ENCODE results near the gene RNF10. TPM values are rescaled to one million over a fixed set of nuclear protein-coding genes. Genes with fewer than 3 reads are reported as not detected.
"Not testable (repeated sequence)": the region's sequence is repeated elsewhere in the genome, so short reads cannot be mapped to it uniquely, and the experiment has no call there.

Gene RNF10
- total RNA-seq, 2 experiments from 2014 or later = 165 to 168 TPM

GRCh38 chr12:120596901-120597300 is 62.7 kb downstream of the RNF10 start:
- ChIA-PET CTCF (no interaction called here), POLR2A (no interaction called here)

DNA sequence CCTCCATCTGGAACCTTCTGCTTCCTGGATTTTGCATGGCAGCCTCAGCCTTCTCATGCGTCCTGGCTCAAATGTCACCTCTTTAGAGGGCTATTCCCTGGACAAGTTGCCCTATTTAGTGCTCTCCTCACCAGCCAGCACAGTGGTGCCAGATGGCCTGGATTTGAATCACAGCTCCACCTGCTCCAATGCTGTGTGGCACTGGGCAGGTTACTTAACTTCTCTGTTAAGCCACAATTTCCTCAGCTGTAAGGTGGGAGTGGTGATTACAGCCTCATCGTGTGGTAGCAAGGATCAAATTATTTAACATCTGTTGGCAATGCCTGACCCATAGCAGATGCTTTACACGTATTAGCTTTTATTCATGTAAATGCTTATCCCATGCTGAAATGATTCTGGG is 63.7 kb downstream of the RNF10 start:
- ChIA-PET CTCF (no interaction called here), POLR2A (no interaction called here)

DNA sequence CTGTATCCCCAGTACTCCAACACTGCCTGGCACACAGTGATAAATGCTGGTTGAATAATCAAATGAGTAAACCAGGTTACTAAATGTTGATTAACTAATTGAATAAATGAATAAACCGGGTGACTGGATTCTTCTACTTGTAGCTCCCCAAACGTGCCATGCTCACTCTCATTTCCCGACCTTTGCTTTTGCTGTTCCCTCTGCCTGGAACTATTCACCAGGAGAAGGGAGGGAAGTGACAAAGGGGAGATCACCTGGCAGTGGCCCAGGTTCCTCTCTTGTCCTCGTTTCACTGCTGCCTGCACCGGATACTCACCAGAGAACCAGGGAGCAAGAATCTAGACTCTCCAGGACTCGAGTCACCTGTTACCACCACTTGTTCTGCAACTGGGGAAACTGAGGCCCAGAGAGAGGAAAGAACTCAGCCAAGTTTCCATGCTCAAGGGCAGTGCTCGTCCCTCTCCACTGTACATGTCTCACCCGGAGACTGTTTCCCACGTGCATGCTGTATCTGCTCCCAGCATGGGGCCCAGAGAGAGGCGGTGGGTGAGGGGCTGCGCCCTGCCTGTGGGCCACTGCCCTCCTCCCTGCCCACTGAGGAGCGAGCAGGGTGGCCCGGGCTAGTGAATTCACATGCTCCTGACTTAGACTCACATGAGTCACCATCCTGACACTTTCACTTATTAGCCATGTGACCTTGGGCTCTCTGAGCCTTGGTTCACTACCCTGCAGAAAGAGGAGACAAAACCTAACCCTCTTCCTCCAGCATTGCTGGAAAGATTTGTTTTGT is 64.7 kb downstream of the RNF10 start:
- ChIA-PET CTCF (interaction anchor here (0.7 kb wide), 1 partner anchor 546 kb away, joined by 4 read pairs; no protein-coding TSS in a partner anchor), POLR2A (no interaction called here)

DNA sequence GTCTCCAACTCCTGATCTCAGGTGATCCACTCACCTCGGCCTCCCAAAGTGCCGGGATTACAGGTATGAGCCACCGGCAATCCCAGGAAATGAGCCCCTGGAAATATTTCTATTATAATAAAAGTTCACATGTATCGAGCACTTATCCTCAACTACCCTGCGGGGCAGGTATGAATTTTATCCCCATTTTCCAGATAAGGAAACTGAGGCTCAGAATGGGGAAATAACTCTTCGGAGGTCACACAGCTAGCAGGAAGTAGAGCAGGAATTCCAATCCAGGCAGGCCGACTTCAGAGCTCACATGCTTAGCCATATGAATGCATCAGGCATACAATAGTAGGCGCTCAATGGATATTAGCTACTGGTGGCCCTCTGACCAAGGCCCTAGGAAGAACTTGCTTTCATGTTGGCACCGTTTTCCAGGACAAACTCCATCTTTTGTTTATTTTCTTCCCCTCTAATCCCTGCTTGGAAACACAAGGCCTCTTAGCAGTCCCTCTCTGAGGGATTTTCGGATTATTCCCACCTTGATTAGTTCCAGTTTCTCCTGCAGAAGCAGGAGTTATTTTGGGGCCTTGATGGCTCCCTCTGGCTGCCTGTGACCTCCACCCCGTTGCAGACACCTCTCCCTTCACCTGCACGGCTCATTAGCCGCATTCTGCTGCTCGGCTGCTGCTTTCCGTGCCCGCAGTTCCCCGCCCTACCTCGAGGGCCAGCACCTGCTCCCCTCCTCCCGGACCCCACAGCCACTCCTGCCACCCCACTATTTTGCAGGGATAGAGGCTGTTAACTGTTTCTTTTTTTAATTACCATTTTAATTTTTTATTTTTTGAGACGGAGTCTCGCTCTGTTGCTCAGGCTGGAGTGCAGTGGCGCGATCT is 65.8 kb downstream of the RNF10 start:
- POLR2A ChIA-PET = no interaction called here
- CTCF ChIA-PET = no interaction called here

DNA sequence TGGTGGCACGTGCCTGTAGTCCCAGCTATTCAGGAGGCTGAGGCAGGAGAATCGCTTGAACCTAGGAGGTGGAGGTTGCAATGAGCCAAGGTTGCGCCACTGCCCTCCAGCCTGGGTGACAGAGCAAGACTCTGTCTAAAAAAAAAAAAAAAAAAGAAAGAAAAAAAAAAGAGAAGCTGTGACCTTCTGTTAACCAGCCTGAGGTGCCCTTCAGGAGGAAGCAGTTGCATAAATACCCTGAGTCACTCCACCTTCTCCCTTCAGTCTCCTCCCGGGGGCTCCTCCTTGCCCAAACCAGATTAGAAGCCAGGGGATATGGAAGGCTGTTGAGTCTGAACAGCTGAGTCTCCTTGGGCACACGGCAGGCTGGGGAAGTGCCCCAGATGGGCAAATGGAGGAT is 68.3 kb downstream of the RNF10 start:
- POLR2A ChIA-PET = interaction anchor here (0.7 kb wide), 1 partner anchor 517 kb away, joined by 3 read pairs; no protein-coding TSS in a partner anchor

GRCh38 chr12:120610560-120610959 is 76.4 kb downstream of the RNF10 start:
- CTCF ChIA-PET = no interaction called here
- POLR2A ChIA-PET = no interaction called here

More for the DNA sequence above, 68.3 kb downstream of the RNF10 start:
- CTCF ChIA-PET = not testable (repeated sequence)

- CTCF ChIA-PET = not testable (repeated sequence)
These were observed 77.4 kb downstream of the RNF10 start for GRCh38 chr12:120611534-120611933.

GRCh38 chr12:120614848-120615247 is 80.7 kb downstream of the RNF10 start:
- POLR2A ChIA-PET = no interaction called here

More at GRCh38 chr12:120611534-120611933, 77.4 kb downstream of the RNF10 start:
- POLR2A ChIA-PET = not testable (repeated sequence)

DNA sequence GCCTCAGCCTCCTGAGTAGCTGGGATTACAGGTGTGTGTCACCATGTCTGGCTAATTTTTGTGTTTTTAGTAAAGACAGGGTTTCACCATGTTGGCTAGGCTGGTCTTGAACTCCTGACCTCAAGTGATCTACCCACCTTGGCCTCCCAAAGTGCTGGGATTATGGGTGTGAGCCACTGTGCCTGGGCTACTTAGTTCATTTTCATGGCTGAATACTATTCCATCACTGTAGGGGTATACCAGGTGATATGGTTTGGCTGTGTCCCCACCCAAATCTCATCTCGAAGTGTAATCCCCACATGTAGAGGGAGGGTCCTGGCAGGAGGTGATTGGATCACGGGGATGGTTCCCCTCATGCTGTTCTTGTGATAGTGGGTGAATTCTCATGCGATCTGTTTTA is 83.0 kb downstream of the RNF10 start:
- POLR2A ChIA-PET, CTCF ChIA-PET: not testable (repeated sequence)

More at GRCh38 chr12:120614848-120615247, 80.7 kb downstream of the RNF10 start:
- CTCF ChIA-PET = interaction anchor here (0.6 kb wide), 1 partner anchor 79 kb away, joined by 3 read pairs; no protein-coding TSS in a partner anchor

DNA sequence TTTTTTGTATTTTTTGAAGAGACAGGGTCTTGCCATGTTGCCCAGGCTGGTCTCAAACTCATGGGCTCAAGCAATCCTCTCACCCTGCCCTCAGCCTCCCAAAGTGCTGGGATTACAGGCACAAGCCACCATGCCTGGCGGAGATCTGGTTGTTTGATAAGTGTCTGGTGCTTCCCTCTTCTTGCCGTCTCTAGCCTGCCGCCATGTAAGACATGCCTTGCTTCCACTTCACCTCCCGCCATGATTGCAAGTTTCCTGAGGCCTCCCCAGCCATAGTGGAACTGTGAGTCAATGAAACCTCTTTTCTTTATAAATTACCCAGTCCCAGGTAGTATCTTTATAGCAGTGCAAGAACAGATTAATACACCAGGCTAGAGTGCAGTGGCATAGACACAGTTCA is 83.6 kb downstream of the RNF10 start:
- POLR2A ChIA-PET, CTCF ChIA-PET: not testable (repeated sequence)

DNA sequence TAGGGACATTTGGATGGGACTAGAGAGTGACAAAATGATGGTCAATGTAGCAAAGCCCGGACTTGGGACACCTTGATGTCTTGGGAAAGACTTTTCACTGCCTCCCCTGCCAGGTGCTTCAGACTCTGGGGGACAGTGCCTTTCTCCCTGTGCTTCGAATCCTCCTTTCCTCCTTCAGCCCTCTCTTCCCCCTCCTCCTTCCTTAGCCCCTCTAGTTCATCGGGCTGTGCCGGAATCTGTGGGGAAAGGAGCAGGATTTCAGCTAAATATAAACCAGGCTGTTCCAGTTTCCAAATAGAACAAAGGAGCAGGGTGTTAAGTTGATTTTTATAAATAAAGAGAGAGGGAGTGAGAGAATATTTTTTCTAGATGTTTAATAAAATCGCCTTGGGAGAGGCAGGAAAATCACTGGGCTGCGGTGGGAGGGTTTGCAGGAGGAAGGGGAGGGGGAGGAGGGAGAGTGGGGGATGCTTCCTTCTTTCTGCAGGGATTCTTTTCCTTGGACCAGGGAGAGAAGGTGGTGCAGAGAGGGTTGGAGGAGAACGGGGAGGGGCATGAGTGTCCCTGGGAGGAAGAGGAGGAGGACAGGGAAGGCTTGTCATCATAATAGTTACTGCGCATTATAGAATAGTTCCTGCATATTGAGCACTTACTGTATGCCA is 84.9 kb downstream of the RNF10 start:
- ChIA-PET CTCF (interaction anchor here (0.6 to 0.9 kb wide), 2 partner anchors 31 to 151 kb away, joined by 3 to 7 read pairs; no protein-coding TSS in a partner anchor), POLR2A (no interaction called here)

DNA sequence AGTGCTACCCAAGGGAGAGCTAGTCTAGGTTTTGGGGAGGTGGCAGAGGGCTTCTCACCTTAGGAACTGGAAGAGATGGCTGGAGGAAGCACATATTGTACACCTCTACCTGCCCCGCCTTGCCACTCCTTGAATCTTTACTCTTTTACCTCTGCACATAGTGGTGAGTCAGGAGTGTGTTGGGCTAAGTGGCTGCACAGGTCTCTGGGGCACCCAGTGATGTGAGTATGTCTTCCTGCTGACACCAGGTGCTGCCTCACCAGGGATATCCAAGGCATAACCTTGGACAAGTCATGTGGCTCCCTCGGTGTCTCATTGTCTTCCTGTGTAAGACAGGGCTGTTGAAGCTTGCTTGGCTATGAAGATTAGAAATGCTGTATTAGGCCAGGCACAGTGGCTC is 86.5 kb downstream of the RNF10 start:
- CTCF ChIA-PET = interaction anchor here (1.0 kb wide), 1 partner anchor 29 kb away, joined by 3 read pairs; no protein-coding TSS in a partner anchor

GRCh38 chr12:120625557-120626419 is 91.6 kb downstream of the RNF10 start:
- ChIA-PET CTCF (interaction anchor here (0.6 to 1.2 kb wide), 4 partner anchors 16 to 198 kb away, joined by 3 to 5 read pairs (median 4); no protein-coding TSS in a partner anchor), POLR2A (interaction anchor here (0.6 kb wide), 1 partner anchor 686 kb away, joined by 3 read pairs; no protein-coding TSS in a partner anchor)

More for the DNA sequence above, 86.5 kb downstream of the RNF10 start:
- POLR2A ChIA-PET = no interaction called here

Other genes starting within 250 kb of the RNF10 start
- gene RNU4-2, start 242.5 kb upstream of the RNF10 start, total RNA-seq = 1,000 to 10,000 TPM; 1,157 to 1,321 TPM
- 100 to 1,000 TPM; 620 to 702 TPM for gene RNU4-1, start 241.1 kb upstream of the RNF10 start, total RNA-seq
- 1 to 10 TPM; 2.5 to 3.7 TPM for gene SIRT4, start 232.0 kb upstream of the RNF10 start, total RNA-seq
- gene PLA2G1B, start 206.6 kb upstream of the RNF10 start, total RNA-seq = not detected
- gene MSI1, start 165.2 kb upstream of the RNF10 start, total RNA-seq = under 1 TPM; 0.17 to 0.21 TPM
- 100 to 1,000 TPM; 494 TPM for gene COX6A1, start 96.2 kb upstream of the RNF10 start, total RNA-seq
- gene TRIAP1, start 88.0 kb upstream of the RNF10 start, total RNA-seq = 10 to 100 TPM; 68.2 to 69.1 TPM
- gene GATC, start 87.9 kb upstream of the RNF10 start, total RNA-seq = 10 to 100 TPM; 30.8 to 32.1 TPM
- gene SRSF9, start 64.6 kb upstream of the RNF10 start, total RNA-seq = 100 to 1,000 TPM; 275 to 281 TPM
- 100 to 1,000 TPM; 269 to 277 TPM for gene DYNLL1, start 38.2 kb upstream of the RNF10 start, total RNA-seq
- gene COQ5, start 5.2 kb upstream of the RNF10 start, total RNA-seq = 10 to 100 TPM; 33.7 to 36.0 TPM
- gene POP5, start 47.0 kb downstream of the RNF10 start, total RNA-seq = 10 to 100 TPM; 75.4 to 75.6 TPM
- gene CABP1, start 106.3 kb downstream of the RNF10 start, total RNA-seq = under 1 TPM; 0.17 to 0.31 TPM
- gene MLEC, start 152.8 kb downstream of the RNF10 start, total RNA-seq = 100 to 1,000 TPM; 128 to 132 TPM
- gene UNC119B, start 176.1 kb downstream of the RNF10 start, total RNA-seq = 10 to 100 TPM; 26.2 to 29.8 TPM
- gene ACADS, start 191.5 kb downstream of the RNF10 start, total RNA-seq = 10 to 100 TPM; 11.8 to 12.6 TPM